MM.1S (cell line): ENCODE measurements around the gene TMPRSS11F.
"Not testable (repeated sequence)": the region's sequence is repeated elsewhere in the genome, so short reads cannot be mapped to it uniquely, and the experiment has no call there.

ENCODE experiments used
- EZH2 ChIP-seq: fragments of 300-600 bp; sonication (generic); optimal IDR thresholded peaks from 2 replicates; pipeline ENCODE3; 2017; ENCODE audit warnings: low read depth, mild to moderate bottlenecking, antibody characterized with exemption, low read length, mixed read lengths
- TF ChIP-seq, protein P1 (sequence below): fragments of 300-600 bp; sonication (generic); IDR thresholded peaks from 2 replicates; pipeline ENCODE4 v1.5.1; 2016; ENCODE audit warnings: antibody characterized with exemption, low read length, mixed read lengths

DNA sequence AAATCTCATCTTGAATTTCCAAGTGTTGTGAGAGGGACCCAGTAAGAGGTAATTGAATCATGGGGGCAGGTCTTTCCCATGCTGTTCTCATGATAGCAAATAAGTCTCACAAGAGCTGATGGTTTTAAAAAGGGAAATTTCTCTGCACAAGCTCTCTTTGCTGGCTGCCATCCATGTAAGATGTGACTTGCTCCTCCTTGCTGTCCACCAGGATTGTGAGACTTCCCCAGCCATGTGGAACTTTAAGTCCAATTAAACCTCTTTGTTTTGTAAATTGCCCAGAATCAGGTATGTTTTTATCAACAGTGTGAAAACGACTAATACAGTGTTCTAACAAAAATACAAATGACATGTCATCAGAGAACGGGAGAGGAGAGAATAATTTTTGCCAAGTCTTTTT, 44.7 kb upstream of the TMPRSS11F start:
- TF ChIP-seq, protein P1, sequence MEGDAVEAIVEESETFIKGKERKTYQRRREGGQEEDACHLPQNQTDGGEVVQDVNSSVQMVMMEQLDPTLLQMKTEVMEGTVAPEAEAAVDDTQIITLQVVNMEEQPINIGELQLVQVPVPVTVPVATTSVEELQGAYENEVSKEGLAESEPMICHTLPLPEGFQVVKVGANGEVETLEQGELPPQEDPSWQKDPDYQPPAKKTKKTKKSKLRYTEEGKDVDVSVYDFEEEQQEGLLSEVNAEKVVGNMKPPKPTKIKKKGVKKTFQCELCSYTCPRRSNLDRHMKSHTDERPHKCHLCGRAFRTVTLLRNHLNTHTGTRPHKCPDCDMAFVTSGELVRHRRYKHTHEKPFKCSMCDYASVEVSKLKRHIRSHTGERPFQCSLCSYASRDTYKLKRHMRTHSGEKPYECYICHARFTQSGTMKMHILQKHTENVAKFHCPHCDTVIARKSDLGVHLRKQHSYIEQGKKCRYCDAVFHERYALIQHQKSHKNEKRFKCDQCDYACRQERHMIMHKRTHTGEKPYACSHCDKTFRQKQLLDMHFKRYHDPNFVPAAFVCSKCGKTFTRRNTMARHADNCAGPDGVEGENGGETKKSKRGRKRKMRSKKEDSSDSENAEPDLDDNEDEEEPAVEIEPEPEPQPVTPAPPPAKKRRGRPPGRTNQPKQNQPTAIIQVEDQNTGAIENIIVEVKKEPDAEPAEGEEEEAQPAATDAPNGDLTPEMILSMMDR, result not testable (repeated sequence)
- TF ChIP-seq EZH2, result not testable (repeated sequence)
